IMR-90 (cell line): Measurements from ENCODE around the gene PDILT. TPM values are rescaled to one million over a fixed set of nuclear protein-coding genes. Genes with fewer than 3 reads are reported as not detected.
A peak's percentile ranks its signal among the peaks of the same experiment; 100 is the strongest.

Experiments used
- ATAC-seq: fragments of 200-7000 bp; cut with Tn5 transposase; 2 replicates; pipeline ENCODE4 v1.9.1; 2020; ENCODE audit warnings: low read depth, mild to moderate bottlenecking, moderate library complexity
- BruUV-seq: library from RNA; stranded (reverse); fragments of 400-500 nt; replicated peaks from 2 replicates; lab custom pipeline; 2021; lab: Mats Ljungman, UMichigan
- CTCF ChIA-PET: fragments of 300-600 bp; formaldehyde crosslinking; extraction: SDS; loops from one replicate; lab custom pipeline; 2021; ENCODE audit warnings: antibody characterized with exemption; lab: Yijun Ruan, JAX
- POLR2A ChIA-PET: fragments of 300-600 bp; sonication (Branson Sonifier 250); formaldehyde crosslinking; loops from one replicate; lab custom pipeline; 2022; ENCODE audit warnings: antibody characterized with exemption; ENCODE audit not compliant: unreplicated experiment; lab: Charles Lee
- DNase-seq: peaks from one replicate; pipeline ENCODE4 v3.0.0; 2013
- H2AFZ ChIP-seq: replicated peaks from 2 replicates; pipeline ENCODE3; 2013; ENCODE audit warnings: low read length, mild to moderate bottlenecking; ENCODE audit not compliant: poor library complexity
- H2AK5ac ChIP-seq: 2 replicates; pipeline ENCODE4 v1.6.1; 2013; ENCODE audit warnings: low read depth, low read length, inconsistent platforms
- H2AK9ac ChIP-seq: replicated peaks from 2 replicates; pipeline ENCODE3; 2013; ENCODE audit warnings: mild to moderate bottlenecking, low read depth, low read length, moderate library complexity; ENCODE audit not compliant: poor library complexity
- H2BK120ac ChIP-seq: 2 replicates; pipeline ENCODE4 v1.6.1; 2013; ENCODE audit warnings: low read depth, low read length, inconsistent platforms
- H2BK15ac ChIP-seq: 3 replicates; pipeline ENCODE4 v1.6.1; 2013; ENCODE audit warnings: low read depth, low read length, inconsistent platforms
- H2BK20ac ChIP-seq: 2 replicates; pipeline ENCODE4 v1.6.1; 2013; ENCODE audit warnings: low read depth, mild to moderate bottlenecking, inconsistent platforms, low read length, moderate library complexity
- H2BK5ac ChIP-seq: 2 replicates; pipeline ENCODE4 v1.6.1; 2013; ENCODE audit warnings: mild to moderate bottlenecking, low read depth, low read length, inconsistent platforms; ENCODE audit not compliant: poor library complexity, severe bottlenecking
- H3K14ac ChIP-seq: replicated peaks from 2 replicates; pipeline ENCODE4 v1.6.1; 2013; ENCODE audit warnings: low read depth, low read length, inconsistent platforms
- H3K18ac ChIP-seq: 2 replicates; pipeline ENCODE4 v1.6.1; 2013; ENCODE audit warnings: low read depth, low read length, control low read depth
- H3K23ac ChIP-seq: 2 replicates; pipeline ENCODE4 v1.6.1; 2013; ENCODE audit warnings: low read depth, low read length, inconsistent platforms
- H3K27ac ChIP-seq: 2 replicates; pipeline ENCODE4 v1.5.1; 2013; ENCODE audit warnings: mild to moderate bottlenecking, control low read depth, low read length; ENCODE audit not compliant: insufficient read depth
- H3K27me3 ChIP-seq: 2 replicates; pipeline ENCODE4 v1.6.1; 2013; ENCODE audit warnings: low read length; ENCODE audit not compliant: control insufficient read depth, insufficient read depth
- H3K36me3 ChIP-seq: 2 replicates; pipeline ENCODE4 v1.6.1; 2013; ENCODE audit warnings: low read length, mixed read lengths; ENCODE audit not compliant: control insufficient read depth, insufficient read depth
- H3K4ac ChIP-seq: 2 replicates; pipeline ENCODE4 v1.6.1; 2013; ENCODE audit warnings: low read depth, low read length, inconsistent platforms
- H3K4me1 ChIP-seq: 2 replicates; pipeline ENCODE4 v1.6.1; 2013; ENCODE audit warnings: low read length, mixed read lengths; ENCODE audit not compliant: control insufficient read depth, insufficient read depth
- H3K4me2 ChIP-seq: 2 replicates; pipeline ENCODE4 v1.6.1; 2013; ENCODE audit warnings: low read depth, mild to moderate bottlenecking, control low read depth, low read length, moderate library complexity
- H3K4me3 ChIP-seq: 2 replicates; pipeline ENCODE4 v1.5.1; 2013; ENCODE audit warnings: low read depth, mild to moderate bottlenecking, control low read depth, low read length, moderate library complexity; ENCODE audit not compliant: insufficient read depth
- H3K56ac ChIP-seq: 2 replicates; pipeline ENCODE4 v1.6.1; 2013; ENCODE audit warnings: low read length, inconsistent platforms; ENCODE audit not compliant: insufficient read depth; ENCODE audit errors: extremely low read depth
- H3K79me1 ChIP-seq, 2 experiments: 2 replicates each; pipeline ENCODE4 v1.6.1; 2013; ENCODE audit warnings: low read length in 2 of 2, inconsistent platforms in 1 of 2, low read depth in 1 of 2
- H3K9ac ChIP-seq: 2 replicates; pipeline ENCODE4 v1.6.1; 2013; ENCODE audit warnings: low read depth, low read length, control low read depth
- H3K9me1 ChIP-seq: 2 replicates; pipeline ENCODE4 v1.6.1; 2013; ENCODE audit warnings: low read length, inconsistent platforms; ENCODE audit not compliant: insufficient read depth
- H3K9me3 ChIP-seq: 2 replicates; pipeline ENCODE4 v1.6.1; 2013; ENCODE audit warnings: low read length; ENCODE audit not compliant: control insufficient read depth, insufficient read depth
- H4K20me1 ChIP-seq: 2 replicates; pipeline ENCODE4 v1.6.1; 2013; ENCODE audit warnings: low read length, inconsistent platforms; ENCODE audit not compliant: insufficient read depth
- H4K5ac ChIP-seq: 2 replicates; pipeline ENCODE4 v1.6.1; 2013; ENCODE audit warnings: mild to moderate bottlenecking, low read depth, low read length, control low read depth
- H4K8ac ChIP-seq, 2 experiments: 2 replicates each; pipeline ENCODE4 v1.6.1; 2013; ENCODE audit warnings: low read depth in 2 of 2, low read length in 2 of 2, control low read depth in 1 of 2, inconsistent platforms in 1 of 2
- H4K91ac ChIP-seq: 2 replicates; pipeline ENCODE4 v1.6.1; 2013; ENCODE audit warnings: low read depth, low read length, inconsistent platforms; ENCODE audit not compliant: insufficient read depth
- CEBPB ChIP-seq: IDR thresholded peaks from 2 replicates; pipeline ENCODE4 v1.6.1; 2012; ENCODE audit warnings: low read depth, low read length, improper control_type of control experiment
- CHD1 ChIP-seq: IDR thresholded peaks from 2 replicates; pipeline ENCODE4 v1.6.1; 2012; ENCODE audit warnings: low read depth, low read length, improper control_type of control experiment
- FOS ChIP-seq: fragments of 150-350 bp; IDR thresholded peaks from 2 replicates; pipeline ENCODE4 v1.6.1; 2016; ENCODE audit warnings: low read depth, low read length
- MAFK ChIP-seq: IDR thresholded peaks from 2 replicates; pipeline ENCODE4 v1.6.1; 2012; ENCODE audit warnings: low read depth, low read length, improper control_type of control experiment
- MAZ ChIP-seq: IDR thresholded peaks from 2 replicates; pipeline ENCODE4 v1.6.1; 2012; ENCODE audit warnings: low read depth, mild to moderate bottlenecking, low read length, improper control_type of control experiment, moderate library complexity, borderline replicate concordance
- MXI1 ChIP-seq: IDR thresholded peaks from 2 replicates; pipeline ENCODE4 v1.6.1; 2012; ENCODE audit warnings: low read depth, mild to moderate bottlenecking, low read length, moderate library complexity, borderline replicate concordance
- POLR2A ChIP-seq: IDR thresholded peaks from 2 replicates; pipeline ENCODE4 v1.6.1; 2012; ENCODE audit warnings: mild to moderate bottlenecking, low read depth, low read length
- RAD21 ChIP-seq: IDR thresholded peaks from 2 replicates; pipeline ENCODE4 v1.6.1; 2012; ENCODE audit warnings: low read length, improper control_type of control experiment
- RCOR1 ChIP-seq: IDR thresholded peaks from 2 replicates; pipeline ENCODE4 v1.6.1; 2012; ENCODE audit warnings: mild to moderate bottlenecking, low read length, improper control_type of control experiment; ENCODE audit not compliant: insufficient replicate concordance
- WGBS, 2 experiments: methylation state at CpG; one replicate each; pipeline versions ENCODE4 v1.1.5 to v1.1.7; 2013; ENCODE audit warnings: missing lambda C conversion rate in 2 of 2; ENCODE audit not compliant: insufficient read length in 1 of 2; ENCODE audit errors: extremely low coverage in 2 of 2; 5-methylcytosine and 5-hydroxymethylcytosine counted together
- dilution Hi-C: fragments of 300-500 bp; cut with HindIII; formaldehyde crosslinking; loops from one replicate; pipeline ENCODE4 v1.14.3; 2018; ENCODE audit warnings: low sequenced_read_pairs; ENCODE audit not compliant: unreplicated experiment
- in situ Hi-C: fragments of 300-500 bp; cut with MboI; formaldehyde crosslinking; loops from 3 replicates; pipeline ENCODE4 v1.14.3; 2019; ENCODE audit warnings: low sequenced_read_pairs, inconsistent platforms, mixed read lengths
- intact Hi-C: fragments of 100-400 bp; cut with micrococcal nuclease; formaldehyde crosslinking; loops from 2 replicates; pipeline ENCODE4 v1.10.0; 2022
- polyA plus RNA-seq, 3 experiments: library from polyadenylated mRNA; depleted of rRNA; stranded (reverse); fragments of >200 nt; gene quantifications; 2 replicates each; pipeline ENCODE4 v1.2.3, GENCODE V29; 2012; ENCODE audit warnings: low replicate concordance in 1 of 3
- total RNA-seq: library from RNA; depleted of rRNA; stranded (reverse); fragments of >200 nt; gene quantifications from 2 replicates; pipeline ENCODE4 v1.2.3, GENCODE V29; 2012

Gene PDILT
- total and polyA plus RNA-seq, 2 of the 4 experiments (the other 2 are of a cell fraction), result not detected

DNA sequence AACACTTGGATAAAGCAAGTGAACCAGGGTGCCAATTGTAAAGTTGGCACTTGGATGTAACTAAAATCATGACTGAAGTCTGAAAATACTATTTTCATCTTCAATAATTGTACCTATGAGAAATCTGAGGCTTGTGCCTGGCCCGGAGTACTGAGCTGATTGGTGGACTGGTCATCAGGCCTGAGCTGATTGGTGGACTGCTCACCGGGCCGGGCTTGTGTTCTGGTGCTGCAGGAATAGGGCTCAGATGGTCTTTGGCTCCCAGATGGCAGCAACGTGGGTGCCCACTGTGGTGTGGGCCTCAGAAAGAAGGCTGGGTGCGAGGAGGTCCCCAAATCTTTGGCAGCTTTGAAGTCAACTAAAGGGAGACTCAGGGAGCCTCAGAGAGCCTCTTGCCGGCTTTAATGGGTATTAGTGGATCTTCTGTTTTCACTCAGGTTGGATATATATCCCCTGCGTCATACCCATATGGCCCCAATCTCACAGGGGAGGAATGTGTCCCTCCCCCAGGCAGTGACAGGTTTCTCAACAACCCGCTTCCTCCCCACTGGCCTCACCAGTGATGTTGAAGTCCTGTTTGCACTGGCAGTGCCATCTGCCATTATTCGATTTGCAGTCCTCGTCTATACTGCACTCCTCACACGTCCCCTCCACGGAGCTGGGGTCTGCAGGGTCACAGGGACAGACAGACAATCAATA lies 56.7 kb downstream of the PDILT start:
- DNase-seq (no peak), ATAC-seq (no peak)
- intact Hi-C loops, result no loop called here
- H3K23ac ChIP-seq, result no peak overlapping the region
- H3K4me1 ChIP-seq, result no peaks in the 10 kb centered on the region
- TF ChIP-seq POLR2A, result no peak
- no peak for TF ChIP-seq MXI1
- TF ChIP-seq MAZ, result no peak
- TF ChIP-seq MAFK, result no peak
- no peak for TF ChIP-seq RCOR1
- no peak for TF ChIP-seq CEBPB
- TF ChIP-seq FOS, result no peak
- no peak for TF ChIP-seq CHD1
- no peak for TF ChIP-seq RAD21
- peaks cover 13% of the 10 kb centered on the region; the same call in 1 of the 2 replicates for H3K9me3 ChIP-seq
- no peak overlapping the region for H3K9ac ChIP-seq
- no peak overlapping the region for H3K4me2 ChIP-seq
- no peaks in the 10 kb centered on the region for H3K27me3 ChIP-seq
- H4K5ac ChIP-seq, result no peak overlapping the region
- no TSS peak for BruUV-seq
- H3K9me1 ChIP-seq, result no peaks in the 10 kb centered on the region
- no peaks in the 10 kb centered on the region for H3K36me3 ChIP-seq
- no peak overlapping the region for H4K8ac ChIP-seq
- H2BK120ac ChIP-seq, result no peak overlapping the region
- no peak overlapping the region for H2BK15ac ChIP-seq
- peak overlapping the region; percentile 23 for H2AFZ ChIP-seq
- CTCF ChIA-PET, result no interaction called here
- no peaks in the 10 kb centered on the region for H4K20me1 ChIP-seq
- no peak overlapping the region for H3K27ac ChIP-seq
- H4K91ac ChIP-seq, result no peak overlapping the region
- no peak overlapping the region for H3K56ac ChIP-seq
- no peak overlapping the region for H3K14ac ChIP-seq
- dilution Hi-C loops, result no loop called here
- no peak overlapping the region for H3K4me3 ChIP-seq
- H3K18ac ChIP-seq, result no peak overlapping the region
- no peak overlapping the region for H3K4ac ChIP-seq
- in situ Hi-C loops, result loop anchor here (25.0 kb wide), 1 partner anchor 186 kb away; no protein-coding TSS in a partner anchor
- no peak overlapping the region for H2BK5ac ChIP-seq
- no peak overlapping the region for H2AK5ac ChIP-seq
- 12% methylated on average over 3 of the region's 12 CpGs; no CpG with 5 or more reads in 1 of the 2 experiments for WGBS, 2 experiments
- H2AK9ac ChIP-seq, result no peak overlapping the region
- no peak overlapping the region for H2BK20ac ChIP-seq
- no peaks in the 10 kb centered on the region for H3K79me1 ChIP-seq
- POLR2A ChIA-PET, result no interaction called here
